ENCODE measurements around the gene SKA1. TPM values are rescaled to one million over a fixed set of nuclear protein-coding genes. Genes with fewer than 3 reads are reported as not detected.
"Not testable (repeated sequence)": the region's sequence is repeated elsewhere in the genome, so short reads cannot be mapped to it uniquely, and the experiment has no call there.

Gene SKA1
- total RNA-seq, 2 donors from 2014 or later: 0.52 TPM; not detected in 1

- Histone ChIP-seq H3K9me3 (no peaks in the 10 kb centered on the region), H3K4me1 (peaks cover 21% of the 10 kb centered on the region), H3K36me3 (replicated peaks in 1 of 2; ENCODE audit: insufficient read depth in 1 of 2, low read depth in 2 of 2) (no peaks in the 10 kb centered on the region), H3K27me3 (no peaks in the 10 kb centered on the region), H3K4me3 (no peak overlapping the region), H3K27ac (no peak overlapping the region)
- 80 to 81% methylated on average over 4 of the region's 4 CpGs for WGBS, 2 donors
- TF ChIP-seq POLR2A (IDR thresholded peaks at IDR 0.05): no peak
- DNase-seq (no peak), ATAC-seq (no peak)
- intact Hi-C loops (cut with DNase I): no loop called here
Measured at GRCh38 chr18:50410008-50410407, 35.2 kb downstream of the SKA1 start.

GRCh38 chr18:50410894-50411293, 36.0 kb downstream of the SKA1 start:
- DNase-seq: no peak
- Histone ChIP-seq H3K36me3 (replicated peaks in 1 of 2; ENCODE audit: insufficient read depth in 1 of 2, low read depth in 2 of 2) (no peaks in the 10 kb centered on the region), H3K9me3 (no peaks in the 10 kb centered on the region), H3K4me1 (peaks cover 19% of the 10 kb centered on the region), H3K27me3 (no peaks in the 10 kb centered on the region), H3K4me3 (no peak overlapping the region), H3K27ac (no peak overlapping the region)
- 44 to 48% methylated on average over 1 of the region's 1 CpG for WGBS, 2 donors
- no peak for TF ChIP-seq POLR2A (IDR thresholded peaks at IDR 0.05)
- TF ChIP-seq, protein P1, sequence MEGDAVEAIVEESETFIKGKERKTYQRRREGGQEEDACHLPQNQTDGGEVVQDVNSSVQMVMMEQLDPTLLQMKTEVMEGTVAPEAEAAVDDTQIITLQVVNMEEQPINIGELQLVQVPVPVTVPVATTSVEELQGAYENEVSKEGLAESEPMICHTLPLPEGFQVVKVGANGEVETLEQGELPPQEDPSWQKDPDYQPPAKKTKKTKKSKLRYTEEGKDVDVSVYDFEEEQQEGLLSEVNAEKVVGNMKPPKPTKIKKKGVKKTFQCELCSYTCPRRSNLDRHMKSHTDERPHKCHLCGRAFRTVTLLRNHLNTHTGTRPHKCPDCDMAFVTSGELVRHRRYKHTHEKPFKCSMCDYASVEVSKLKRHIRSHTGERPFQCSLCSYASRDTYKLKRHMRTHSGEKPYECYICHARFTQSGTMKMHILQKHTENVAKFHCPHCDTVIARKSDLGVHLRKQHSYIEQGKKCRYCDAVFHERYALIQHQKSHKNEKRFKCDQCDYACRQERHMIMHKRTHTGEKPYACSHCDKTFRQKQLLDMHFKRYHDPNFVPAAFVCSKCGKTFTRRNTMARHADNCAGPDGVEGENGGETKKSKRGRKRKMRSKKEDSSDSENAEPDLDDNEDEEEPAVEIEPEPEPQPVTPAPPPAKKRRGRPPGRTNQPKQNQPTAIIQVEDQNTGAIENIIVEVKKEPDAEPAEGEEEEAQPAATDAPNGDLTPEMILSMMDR (IDR thresholded peaks at IDR 0.05): no peak
- intact Hi-C loops (cut with DNase I): no loop called here
- peak; percentile 88 for ATAC-seq

GRCh38 chr18:50416832-50417231, 42.0 kb downstream of the SKA1 start:
- DNase-seq; ATAC-seq; H3K4me3 ChIP-seq; H3K9me3 ChIP-seq; H3K4me1 ChIP-seq; intact Hi-C loops (cut with DNase I); H3K27me3 ChIP-seq; H3K27ac ChIP-seq; H3K36me3 ChIP-seq (replicated peaks in 1 of 2; ENCODE audit: insufficient read depth in 1 of 2, low read depth in 2 of 2): not testable (repeated sequence)
- WGBS, 2 donors: 55 to 61% methylated on average over 3 of the region's 3 CpGs

DNA sequence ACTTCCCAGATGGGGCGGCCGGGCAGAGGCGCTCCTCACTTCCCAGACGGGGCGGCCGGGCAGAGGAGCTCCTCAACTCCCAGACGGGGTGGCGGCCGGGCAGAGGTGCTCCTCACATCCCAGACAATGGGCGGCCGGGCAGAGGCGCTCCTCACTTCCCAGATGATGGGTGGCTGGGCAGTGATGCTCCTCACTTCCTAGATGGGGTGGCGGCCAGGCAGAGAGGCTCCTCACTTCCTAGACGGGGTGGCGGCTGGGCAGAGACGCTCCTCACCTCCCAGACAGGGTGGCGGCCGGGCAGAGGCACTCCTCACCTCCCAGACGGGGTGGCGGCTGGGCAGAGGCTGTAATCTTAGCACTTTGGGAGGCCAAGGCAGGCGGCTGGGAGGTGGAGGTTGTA, 42.9 kb downstream of the SKA1 start:
- H3K27ac ChIP-seq; H3K27me3 ChIP-seq; DNase-seq; ATAC-seq; H3K36me3 ChIP-seq (replicated peaks in 1 of 2; ENCODE audit: insufficient read depth in 1 of 2, low read depth in 2 of 2); H3K4me3 ChIP-seq; intact Hi-C loops (cut with DNase I); H3K9me3 ChIP-seq: not testable (repeated sequence)
- 88 to 96% methylated on average over 8 to 14 of the region's 21 CpGs for WGBS, 2 donors
- H3K4me1 ChIP-seq: peaks cover 12% of the 10 kb centered on the region

DNA sequence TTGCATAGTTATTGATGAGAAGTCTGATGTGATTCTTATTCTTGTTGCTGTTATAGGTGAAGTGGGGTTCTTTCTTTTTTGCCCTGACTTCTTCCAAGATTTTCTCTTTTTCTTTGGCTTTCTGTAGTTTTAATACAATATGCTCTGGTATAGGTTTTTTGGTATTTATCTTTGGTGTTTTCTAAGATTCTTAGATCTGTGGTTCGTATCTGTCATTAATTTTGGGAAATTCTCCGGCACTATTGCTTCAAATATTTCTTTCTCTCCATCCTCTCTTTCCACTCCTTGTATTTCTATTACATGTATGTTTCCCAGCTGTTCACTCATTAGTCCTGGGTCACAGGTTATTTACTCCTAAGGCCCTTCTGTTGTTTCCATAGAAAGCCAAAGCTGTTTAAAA, 43.8 kb downstream of the SKA1 start:
- intact Hi-C loops (cut with DNase I): no loop called here
- Histone ChIP-seq H3K9me3 (peaks cover 0 to 5% (median 0%) of the 10 kb centered on the region in 3 donors), H3K36me3 (replicated peaks in 1 of 2; ENCODE audit: insufficient read depth in 1 of 2, low read depth in 2 of 2) (no peaks in the 10 kb centered on the region), H3K4me1 (peaks cover 21% of the 10 kb centered on the region), H3K4me3 (no peak overlapping the region), H3K27ac (no peak overlapping the region), H3K27me3 (no peaks in the 10 kb centered on the region)
- TF ChIP-seq POLR2A (IDR thresholded peaks at IDR 0.05): no peak
- TF ChIP-seq, protein P1 (IDR thresholded peaks at IDR 0.05): no peak
- DNase-seq (no peak), ATAC-seq (no peak)
- 79 to 90% methylated on average over 2 of the region's 2 CpGs for WGBS, 2 donors

- intact Hi-C loops (cut with DNase I): no loop called here
- peak; percentile 31 for ATAC-seq
- peaks cover 0 to 5% (median 0%) of the 10 kb centered on the region in 3 donors for H3K9me3 ChIP-seq
- H3K4me3 ChIP-seq: no peak overlapping the region
- H3K36me3 ChIP-seq (replicated peaks in 1 of 2; ENCODE audit: insufficient read depth in 1 of 2, low read depth in 2 of 2): no peaks in the 10 kb centered on the region
- no peaks in the 10 kb centered on the region for H3K27me3 ChIP-seq
- H3K4me1 ChIP-seq: peaks cover 41% of the 10 kb centered on the region
- DNase-seq: peak in 3 of 4 donors; percentile 17 to 19 (median 19)
- 25 to 40% methylated on average over 2 of the region's 2 CpGs for WGBS, 2 donors
- TF ChIP-seq, protein P1 (IDR thresholded peaks at IDR 0.05): no peak
- peak in 2 of 3 donors; percentile 27 to 46 for TF ChIP-seq POLR2A (IDR thresholded peaks at IDR 0.05)
- peak overlapping the region; percentile 48 to 86 (median 82) for H3K27ac ChIP-seq
Measured at GRCh38 chr18:50422286-50422898, 47.5 kb downstream of the SKA1 start.

Measured in body of pancreas (tissue), 4 donors.